ENCODE data around the gene LMO7. TPM values are rescaled to one million over a fixed set of nuclear protein-coding genes. Genes with fewer than 3 reads are reported as not detected.

Gene LMO7
- total RNA-seq, 1 experiment from 2014 or later: 11.8 TPM

DNA sequence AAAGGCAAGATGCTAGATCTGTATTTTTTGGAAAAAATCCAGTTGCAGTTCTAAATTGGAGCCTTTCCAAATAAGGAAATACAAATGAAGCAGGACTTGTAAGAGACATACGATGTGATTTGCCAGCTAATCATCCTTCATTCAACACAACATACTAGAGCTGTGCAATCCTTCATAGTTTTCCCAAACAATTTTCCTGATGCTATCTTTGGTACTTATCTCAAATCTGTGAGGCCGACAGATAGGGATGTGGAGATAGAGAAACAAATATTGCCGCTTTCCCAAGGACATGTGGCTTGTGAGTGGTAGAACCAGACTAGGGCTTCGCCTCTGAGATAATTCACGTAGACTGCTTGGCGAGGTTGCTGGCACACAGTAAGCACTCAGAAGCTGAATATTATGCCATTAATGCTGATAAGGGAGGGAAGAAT is 176.6 kb downstream of the LMO7 start:
- ChIA-PET POLR2A (no interaction called here), CTCF (no interaction called here)
- Histone ChIP-seq H3K27me3 (ENCODE audit: control insufficient read depth, insufficient read depth, low read length) (no peaks in the 10 kb centered on the region), H3K4me1 (ENCODE audit: control insufficient read depth, insufficient read depth, low read length) (no peaks in the 10 kb centered on the region), H3K4me3 (ENCODE audit: low read depth in 2 of 2, low read length in 2 of 2) (no peak overlapping the region), H3K36me3 (ENCODE audit: control insufficient read depth, insufficient read depth, low read length) (no peaks in the 10 kb centered on the region), H3K9me3 (ENCODE audit: control insufficient read depth, insufficient read depth, low read depth, low read length) (no peaks in the 10 kb centered on the region), H3K27ac (ENCODE audit: low read length) (no peak overlapping the region)
- TF ChIP-seq, protein P1, sequence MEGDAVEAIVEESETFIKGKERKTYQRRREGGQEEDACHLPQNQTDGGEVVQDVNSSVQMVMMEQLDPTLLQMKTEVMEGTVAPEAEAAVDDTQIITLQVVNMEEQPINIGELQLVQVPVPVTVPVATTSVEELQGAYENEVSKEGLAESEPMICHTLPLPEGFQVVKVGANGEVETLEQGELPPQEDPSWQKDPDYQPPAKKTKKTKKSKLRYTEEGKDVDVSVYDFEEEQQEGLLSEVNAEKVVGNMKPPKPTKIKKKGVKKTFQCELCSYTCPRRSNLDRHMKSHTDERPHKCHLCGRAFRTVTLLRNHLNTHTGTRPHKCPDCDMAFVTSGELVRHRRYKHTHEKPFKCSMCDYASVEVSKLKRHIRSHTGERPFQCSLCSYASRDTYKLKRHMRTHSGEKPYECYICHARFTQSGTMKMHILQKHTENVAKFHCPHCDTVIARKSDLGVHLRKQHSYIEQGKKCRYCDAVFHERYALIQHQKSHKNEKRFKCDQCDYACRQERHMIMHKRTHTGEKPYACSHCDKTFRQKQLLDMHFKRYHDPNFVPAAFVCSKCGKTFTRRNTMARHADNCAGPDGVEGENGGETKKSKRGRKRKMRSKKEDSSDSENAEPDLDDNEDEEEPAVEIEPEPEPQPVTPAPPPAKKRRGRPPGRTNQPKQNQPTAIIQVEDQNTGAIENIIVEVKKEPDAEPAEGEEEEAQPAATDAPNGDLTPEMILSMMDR (IDR thresholded peaks at IDR 0.05): no peak
- TF ChIP-seq, protein P2, sequence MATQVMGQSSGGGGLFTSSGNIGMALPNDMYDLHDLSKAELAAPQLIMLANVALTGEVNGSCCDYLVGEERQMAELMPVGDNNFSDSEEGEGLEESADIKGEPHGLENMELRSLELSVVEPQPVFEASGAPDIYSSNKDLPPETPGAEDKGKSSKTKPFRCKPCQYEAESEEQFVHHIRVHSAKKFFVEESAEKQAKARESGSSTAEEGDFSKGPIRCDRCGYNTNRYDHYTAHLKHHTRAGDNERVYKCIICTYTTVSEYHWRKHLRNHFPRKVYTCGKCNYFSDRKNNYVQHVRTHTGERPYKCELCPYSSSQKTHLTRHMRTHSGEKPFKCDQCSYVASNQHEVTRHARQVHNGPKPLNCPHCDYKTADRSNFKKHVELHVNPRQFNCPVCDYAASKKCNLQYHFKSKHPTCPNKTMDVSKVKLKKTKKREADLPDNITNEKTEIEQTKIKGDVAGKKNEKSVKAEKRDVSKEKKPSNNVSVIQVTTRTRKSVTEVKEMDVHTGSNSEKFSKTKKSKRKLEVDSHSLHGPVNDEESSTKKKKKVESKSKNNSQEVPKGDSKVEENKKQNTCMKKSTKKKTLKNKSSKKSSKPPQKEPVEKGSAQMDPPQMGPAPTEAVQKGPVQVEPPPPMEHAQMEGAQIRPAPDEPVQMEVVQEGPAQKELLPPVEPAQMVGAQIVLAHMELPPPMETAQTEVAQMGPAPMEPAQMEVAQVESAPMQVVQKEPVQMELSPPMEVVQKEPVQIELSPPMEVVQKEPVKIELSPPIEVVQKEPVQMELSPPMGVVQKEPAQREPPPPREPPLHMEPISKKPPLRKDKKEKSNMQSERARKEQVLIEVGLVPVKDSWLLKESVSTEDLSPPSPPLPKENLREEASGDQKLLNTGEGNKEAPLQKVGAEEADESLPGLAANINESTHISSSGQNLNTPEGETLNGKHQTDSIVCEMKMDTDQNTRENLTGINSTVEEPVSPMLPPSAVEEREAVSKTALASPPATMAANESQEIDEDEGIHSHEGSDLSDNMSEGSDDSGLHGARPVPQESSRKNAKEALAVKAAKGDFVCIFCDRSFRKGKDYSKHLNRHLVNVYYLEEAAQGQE (IDR thresholded peaks at IDR 0.05; ENCODE audit: insufficient read depth in 1 of 2, low read depth in 2 of 2, low read length in 1 of 2): no peak
- TF ChIP-seq TCF7L2 (IDR thresholded peaks at IDR 0.05; ENCODE audit: low read depth, low read length) (no peak), POLR2AphosphoS5 (IDR thresholded peaks at IDR 0.05; ENCODE audit: low read depth, low read length) (no peak), SIN3A (IDR thresholded peaks at IDR 0.05; ENCODE audit: borderline replicate concordance, insufficient read depth, low read depth, low read length) (no peak)
- ATAC-seq: no peak
- intact Hi-C loops (cut with micrococcal nuclease; ENCODE audit: unreplicated experiment): no loop called here
- in situ Hi-C loops (cut with HindIII; ENCODE audit: low pct_unique_long_range_greater_than_20kb, low sequenced_read_pairs): no loop called here
- DNase-seq (ENCODE audit: low read depth, low spot score): no peak
- no TSS peak for BruUV-seq (replicated peaks)

DNA sequence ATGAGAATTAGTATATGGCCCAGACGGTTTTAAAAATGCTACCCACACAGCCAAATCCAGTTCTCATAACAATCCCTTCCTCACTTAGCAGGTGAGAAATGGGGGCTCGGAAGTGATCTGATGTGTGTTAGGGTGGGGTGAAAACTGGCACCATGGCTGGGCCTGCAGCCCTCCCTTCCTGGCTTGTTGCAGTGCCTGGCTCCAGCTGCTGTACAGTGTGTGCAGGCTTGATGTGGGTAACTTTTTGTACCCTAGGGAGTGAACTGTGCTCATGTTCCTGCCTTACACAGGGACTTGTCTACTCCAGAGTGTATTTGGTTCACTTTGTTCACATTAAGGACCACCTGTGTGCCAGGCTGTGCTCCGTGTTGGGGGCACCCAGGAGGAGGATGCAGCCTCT is 177.2 kb downstream of the LMO7 start:
- in situ Hi-C loops (cut with HindIII; ENCODE audit: low pct_unique_long_range_greater_than_20kb, low sequenced_read_pairs) (no loop called here), intact Hi-C loops (cut with micrococcal nuclease; ENCODE audit: unreplicated experiment) (no loop called here)
- Histone ChIP-seq H3K4me1 (ENCODE audit: control insufficient read depth, insufficient read depth, low read length) (no peaks in the 10 kb centered on the region), H3K27ac (ENCODE audit: low read length) (no peak overlapping the region), H3K4me3 (ENCODE audit: low read depth in 2 of 2, low read length in 2 of 2) (no peak overlapping the region), H3K27me3 (ENCODE audit: control insufficient read depth, insufficient read depth, low read length) (no peaks in the 10 kb centered on the region), H3K36me3 (ENCODE audit: control insufficient read depth, insufficient read depth, low read length) (no peaks in the 10 kb centered on the region), H3K9me3 (ENCODE audit: control insufficient read depth, insufficient read depth, low read depth, low read length) (no peaks in the 10 kb centered on the region)
- DNase-seq (ENCODE audit: low read depth, low spot score): no peak
- BruUV-seq (replicated peaks): no TSS peak
- ChIA-PET CTCF (no interaction called here), POLR2A (no interaction called here)
- ATAC-seq: no peak
- no peak for TF ChIP-seq TCF7L2 (IDR thresholded peaks at IDR 0.05; ENCODE audit: low read depth, low read length)
- TF ChIP-seq, protein P2 (IDR thresholded peaks at IDR 0.05; ENCODE audit: insufficient read depth in 1 of 2, low read depth in 2 of 2, low read length in 1 of 2): no peak
- no peak for TF ChIP-seq POLR2AphosphoS5 (IDR thresholded peaks at IDR 0.05; ENCODE audit: low read depth, low read length)

All from Panc1 (cell line).